ENCODE measurements around the gene DCC. TPM values are rescaled to one million over a fixed set of nuclear protein-coding genes. Genes with fewer than 3 reads are reported as not detected.

The DCC gene
- total RNA-seq, 2 experiments from 2014 or later: not detected

- Mint-ChIP-seq H3K4me3 (no peak overlapping the region), H3K4me1 (ENCODE audit: low read depth) (no peaks in the 10 kb centered on the region), H3K36me3 (ENCODE audit: low read depth) (no peaks in the 10 kb centered on the region), H3K27me3 (no peaks in the 10 kb centered on the region), H3K9me3 (peaks cover 4% of the 10 kb centered on the region), H3K27ac (no peak overlapping the region)
- DNase-seq (no peak), ATAC-seq (ENCODE audit: poor library complexity) (no peak)
- no peak for TF ChIP-seq CTCF (IDR thresholded peaks at IDR 0.05)
- Histone ChIP-seq H3K27ac (ENCODE audit: low read depth in 1 of 2, low read length in 2 of 2) (no peak overlapping the region), H3K4me1 (ENCODE audit: insufficient read depth, low read length) (no peaks in the 10 kb centered on the region), H3K36me3 (ENCODE audit: insufficient read depth, low read length) (no peaks in the 10 kb centered on the region), H3K9me3 (ENCODE audit: control insufficient read depth in 1 of 2, insufficient read depth in 1 of 2, low read length in 2 of 2) (peaks cover 3 to 5% of the 10 kb centered on the region in 2 experiments), H3K27me3 (ENCODE audit: control insufficient read depth in 1 of 2, insufficient read depth in 2 of 2, low read length in 2 of 2) (no peaks in the 10 kb centered on the region), H3K4me3 (ENCODE audit: low read length) (no peak overlapping the region)
- intact Hi-C loops (cut with DNase I, micrococcal nuclease): no loop called here
- ChIA-PET POLR2A (no interaction called here), CTCF (no interaction called here)
These were observed 808.1 kb downstream of the DCC start for GRCh38 chr18:53148123-53148522.

- Mint-ChIP-seq H3K9me3 (peaks cover 2% of the 10 kb centered on the region), H3K36me3 (ENCODE audit: low read depth) (no peaks in the 10 kb centered on the region), H3K27me3 (no peaks in the 10 kb centered on the region), H3K27ac (no peak overlapping the region), H3K4me1 (ENCODE audit: low read depth) (no peaks in the 10 kb centered on the region), H3K4me3 (no peak overlapping the region)
- Histone ChIP-seq H3K36me3 (ENCODE audit: insufficient read depth, low read length) (no peaks in the 10 kb centered on the region), H3K27me3 (ENCODE audit: control insufficient read depth in 1 of 2, insufficient read depth in 2 of 2, low read length in 2 of 2) (no peaks in the 10 kb centered on the region), H3K27ac (ENCODE audit: low read depth in 1 of 2, low read length in 2 of 2) (no peak overlapping the region), H3K9me3 (ENCODE audit: control insufficient read depth in 1 of 2, insufficient read depth in 1 of 2, low read length in 2 of 2) (peaks cover 0 to 3% of the 10 kb centered on the region in 2 experiments), H3K4me3 (ENCODE audit: low read length) (no peak overlapping the region), H3K4me1 (ENCODE audit: insufficient read depth, low read length) (no peaks in the 10 kb centered on the region)
- ATAC-seq (ENCODE audit: poor library complexity) (no peak), DNase-seq (no peak)
- TF ChIP-seq CTCF (IDR thresholded peaks at IDR 0.05): no peak
- POLR2A ChIA-PET: no interaction called here
- CTCF ChIA-PET: no interaction called here
- intact Hi-C loops (cut with DNase I, micrococcal nuclease): no loop called here
These were observed 812.5 kb downstream of the DCC start for GRCh38 chr18:53152476-53152875.

- H3K36me3 ChIP-seq (ENCODE audit: insufficient read depth, low read length): no peaks in the 10 kb centered on the region
- Mint-ChIP-seq H3K4me1 (ENCODE audit: low read depth) (no peaks in the 10 kb centered on the region), H3K36me3 (ENCODE audit: low read depth) (no peaks in the 10 kb centered on the region), H3K9me3 (peaks cover 2% of the 10 kb centered on the region), H3K4me3 (no peak overlapping the region), H3K27ac (no peak overlapping the region), H3K27me3 (no peaks in the 10 kb centered on the region)
- H3K4me3 ChIP-seq (ENCODE audit: low read length): no peak overlapping the region
- no peak overlapping the region for H3K27ac ChIP-seq (ENCODE audit: low read depth in 1 of 2, low read length in 2 of 2)
- ATAC-seq (ENCODE audit: poor library complexity): no peak
- no peak for TF ChIP-seq CTCF (IDR thresholded peaks at IDR 0.05)
- H3K27me3 ChIP-seq (ENCODE audit: control insufficient read depth in 1 of 2, insufficient read depth in 2 of 2, low read length in 2 of 2): no peaks in the 10 kb centered on the region
- peaks cover 0 to 3% of the 10 kb centered on the region in 2 experiments for H3K9me3 ChIP-seq (ENCODE audit: control insufficient read depth in 1 of 2, insufficient read depth in 1 of 2, low read length in 2 of 2)
- intact Hi-C loops (cut with DNase I, micrococcal nuclease): no loop called here
- no peaks in the 10 kb centered on the region for H3K4me1 ChIP-seq (ENCODE audit: insufficient read depth, low read length)
- ChIA-PET POLR2A (no interaction called here), CTCF (no interaction called here)
- DNase-seq: no peak
These were observed 813.3 kb downstream of the DCC start for GRCh38 chr18:53153281-53153680.
